Measurements from ENCODE around the gene ADAR.

- TF ChIP-seq POLR2AphosphoS5 (IDR thresholded peaks at IDR 0.05) (no peak), EP300 (IDR thresholded peaks at IDR 0.05; ENCODE audit: low read depth) (no peak)
These were observed 56.5 kb downstream of the ADAR start for GRCh38 chr1:154551474-154551873.
